ENCODE data around the gene TMEM156.
"Not testable (repeated sequence)": the region's sequence is repeated elsewhere in the genome, so short reads cannot be mapped to it uniquely, and the experiment has no call there.

Gene TMEM156

DNA sequence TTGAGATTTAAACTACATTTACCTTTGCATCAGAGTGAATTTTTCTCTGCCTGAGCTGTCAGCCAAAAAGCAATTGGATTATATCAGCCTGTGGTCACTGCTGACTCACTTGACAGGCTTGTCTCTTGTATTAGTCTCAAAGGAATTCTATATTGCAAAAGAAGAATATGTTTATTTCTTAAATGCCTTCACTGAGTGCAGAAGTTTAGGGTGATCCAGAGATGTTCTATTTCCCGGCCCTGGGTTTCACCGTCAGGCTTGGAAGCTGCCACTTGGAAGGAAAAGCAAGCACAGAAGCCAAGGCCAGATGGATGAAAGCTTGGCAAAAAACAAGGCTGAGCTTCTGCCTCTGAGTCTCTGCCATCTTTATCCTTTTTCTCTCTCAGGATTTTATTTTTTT lies 83.7 kb downstream of the TMEM156 start:
- Histone ChIP-seq H3K27ac (ENCODE audit: low read length) (no peak overlapping the region), H3K9ac (ENCODE audit: low read length) (no peak overlapping the region)

DNA sequence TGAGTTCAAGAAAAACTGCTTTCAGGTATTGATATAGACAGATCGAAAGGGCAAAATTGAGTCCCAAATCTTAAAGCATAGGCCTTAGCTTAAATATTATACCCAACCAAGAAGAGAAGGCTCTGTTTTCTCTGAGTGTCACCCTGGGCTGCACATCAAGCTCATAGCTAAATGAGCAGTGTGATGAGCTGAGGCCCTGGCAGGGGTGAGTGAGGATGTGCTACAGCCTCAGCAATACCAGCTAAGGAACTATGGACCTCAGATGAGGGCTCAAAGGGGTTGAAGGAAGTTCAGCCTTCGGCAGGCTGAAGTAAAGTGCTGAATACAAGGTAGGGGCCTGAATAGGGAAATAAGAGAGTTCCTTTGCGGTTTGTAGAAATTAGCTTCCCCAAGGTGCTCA lies 85.3 kb downstream of the TMEM156 start:
- Histone ChIP-seq H4K20me1 (ENCODE audit: insufficient read depth, low read length) (no peaks in the 10 kb centered on the region), H3K27me3 (ENCODE audit: low read depth, low read length) (no peaks in the 10 kb centered on the region), H3K9ac (ENCODE audit: low read length) (no peak overlapping the region), H3K9me3 (ENCODE audit: insufficient read depth, low read length) (no peaks in the 10 kb centered on the region), H2AFZ (ENCODE audit: low read depth, low read length) (no peak overlapping the region), H3K4me3 (ENCODE audit: low read length) (no peak overlapping the region), H3K4me1 (ENCODE audit: low read length) (peaks cover 5% of the 10 kb centered on the region), H3K36me3 (replicated peaks; ENCODE audit: low read depth, low read length) (no peaks in the 10 kb centered on the region), H3K27ac (ENCODE audit: low read length) (no peak overlapping the region), H3K79me2 (ENCODE audit: low read length) (no peaks in the 10 kb centered on the region), H3K4me2 (ENCODE audit: low read length) (no peak overlapping the region)
- TF ChIP-seq, protein P1, sequence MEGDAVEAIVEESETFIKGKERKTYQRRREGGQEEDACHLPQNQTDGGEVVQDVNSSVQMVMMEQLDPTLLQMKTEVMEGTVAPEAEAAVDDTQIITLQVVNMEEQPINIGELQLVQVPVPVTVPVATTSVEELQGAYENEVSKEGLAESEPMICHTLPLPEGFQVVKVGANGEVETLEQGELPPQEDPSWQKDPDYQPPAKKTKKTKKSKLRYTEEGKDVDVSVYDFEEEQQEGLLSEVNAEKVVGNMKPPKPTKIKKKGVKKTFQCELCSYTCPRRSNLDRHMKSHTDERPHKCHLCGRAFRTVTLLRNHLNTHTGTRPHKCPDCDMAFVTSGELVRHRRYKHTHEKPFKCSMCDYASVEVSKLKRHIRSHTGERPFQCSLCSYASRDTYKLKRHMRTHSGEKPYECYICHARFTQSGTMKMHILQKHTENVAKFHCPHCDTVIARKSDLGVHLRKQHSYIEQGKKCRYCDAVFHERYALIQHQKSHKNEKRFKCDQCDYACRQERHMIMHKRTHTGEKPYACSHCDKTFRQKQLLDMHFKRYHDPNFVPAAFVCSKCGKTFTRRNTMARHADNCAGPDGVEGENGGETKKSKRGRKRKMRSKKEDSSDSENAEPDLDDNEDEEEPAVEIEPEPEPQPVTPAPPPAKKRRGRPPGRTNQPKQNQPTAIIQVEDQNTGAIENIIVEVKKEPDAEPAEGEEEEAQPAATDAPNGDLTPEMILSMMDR (IDR thresholded peaks at IDR 0.05; ENCODE audit: low read depth, low read length) = no peak
- TF ChIP-seq EZH2phosphoT487 (IDR thresholded peaks at IDR 0.05; ENCODE audit: low read depth) = no peak

More for the DNA sequence above, 83.7 kb downstream of the TMEM156 start:
- H3K4me2 ChIP-seq (ENCODE audit: low read length) = no peak overlapping the region
- H3K9me3 ChIP-seq (ENCODE audit: insufficient read depth, low read length) = no peaks in the 10 kb centered on the region
- H3K4me1 ChIP-seq (ENCODE audit: low read length) = peaks cover 9% of the 10 kb centered on the region
- H2AFZ ChIP-seq (ENCODE audit: low read depth, low read length) = no peak overlapping the region
- no peak overlapping the region for H3K4me3 ChIP-seq (ENCODE audit: low read length)
- H3K36me3 ChIP-seq (replicated peaks; ENCODE audit: low read depth, low read length) = no peaks in the 10 kb centered on the region
- H4K20me1 ChIP-seq (ENCODE audit: insufficient read depth, low read length) = no peaks in the 10 kb centered on the region
- no peak for TF ChIP-seq EZH2phosphoT487 (IDR thresholded peaks at IDR 0.05; ENCODE audit: low read depth)
- TF ChIP-seq, protein P1 (IDR thresholded peaks at IDR 0.05; ENCODE audit: low read depth, low read length) = no peak
- no peaks in the 10 kb centered on the region for H3K27me3 ChIP-seq (ENCODE audit: low read depth, low read length)
- H3K79me2 ChIP-seq (ENCODE audit: low read length) = no peaks in the 10 kb centered on the region

DNA sequence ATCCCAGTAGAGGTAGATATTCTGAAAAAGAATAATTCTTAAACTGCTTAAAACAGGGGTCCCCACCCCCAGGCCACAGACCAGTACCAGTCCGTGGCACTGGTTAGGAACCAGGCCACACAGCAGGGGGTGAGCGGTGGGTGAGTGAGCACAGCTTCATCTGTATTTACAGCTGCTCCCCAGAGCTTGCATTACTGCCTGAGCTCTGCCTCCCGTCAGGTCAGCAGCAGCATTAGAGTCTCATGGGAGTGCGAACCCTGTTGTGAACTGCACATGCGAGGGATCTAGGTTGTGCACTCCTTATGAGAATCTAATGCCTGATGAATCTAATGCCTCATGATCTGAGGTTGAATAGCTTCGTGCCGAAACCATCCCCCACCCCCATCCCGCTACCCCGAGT lies 87.8 kb downstream of the TMEM156 start:
- Histone ChIP-seq H3K79me2 (ENCODE audit: low read length) (no peaks in the 10 kb centered on the region), H3K27ac (ENCODE audit: low read length) (no peak overlapping the region), H3K36me3 (replicated peaks; ENCODE audit: low read depth, low read length) (no peaks in the 10 kb centered on the region), H3K9me3 (ENCODE audit: insufficient read depth, low read length) (no peaks in the 10 kb centered on the region), H3K4me2 (ENCODE audit: low read length) (no peak overlapping the region), H4K20me1 (ENCODE audit: insufficient read depth, low read length) (no peaks in the 10 kb centered on the region), H3K4me1 (ENCODE audit: low read length) (peaks cover 18% of the 10 kb centered on the region), H3K4me3 (ENCODE audit: low read length) (no peak overlapping the region), H3K27me3 (ENCODE audit: low read depth, low read length) (no peaks in the 10 kb centered on the region), H2AFZ (ENCODE audit: low read depth, low read length) (no peak overlapping the region), H3K9ac (ENCODE audit: low read length) (no peak overlapping the region)
- no peak for TF ChIP-seq EZH2phosphoT487 (IDR thresholded peaks at IDR 0.05; ENCODE audit: low read depth)
- TF ChIP-seq, protein P1 (IDR thresholded peaks at IDR 0.05; ENCODE audit: low read depth, low read length) = no peak

DNA sequence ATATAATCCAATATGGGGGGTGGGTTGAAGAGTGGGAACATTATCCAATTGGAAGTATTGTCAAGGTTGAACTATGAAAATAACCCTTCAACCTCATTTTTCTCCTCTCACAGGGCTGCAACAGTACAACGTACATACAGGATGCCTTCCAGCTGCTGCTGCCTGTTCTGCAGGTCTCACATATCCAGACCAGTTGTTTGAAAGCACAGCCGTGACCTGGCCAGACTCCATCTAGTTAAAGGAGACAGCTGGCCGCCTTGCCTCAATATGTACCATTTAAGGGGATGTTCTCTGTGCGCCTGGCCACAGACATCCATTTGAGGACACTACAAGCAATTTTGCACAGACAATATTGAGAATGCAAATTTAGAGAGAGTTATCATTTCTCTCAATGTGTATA lies 88.9 kb downstream of the TMEM156 start:
- no peaks in the 10 kb centered on the region for H3K36me3 ChIP-seq (replicated peaks; ENCODE audit: low read depth, low read length)
- H3K9ac ChIP-seq (ENCODE audit: low read length) = no peak overlapping the region
- no peak for TF ChIP-seq EZH2phosphoT487 (IDR thresholded peaks at IDR 0.05; ENCODE audit: low read depth)
- TF ChIP-seq, protein P1 (IDR thresholded peaks at IDR 0.05; ENCODE audit: low read depth, low read length) = no peak

DNA sequence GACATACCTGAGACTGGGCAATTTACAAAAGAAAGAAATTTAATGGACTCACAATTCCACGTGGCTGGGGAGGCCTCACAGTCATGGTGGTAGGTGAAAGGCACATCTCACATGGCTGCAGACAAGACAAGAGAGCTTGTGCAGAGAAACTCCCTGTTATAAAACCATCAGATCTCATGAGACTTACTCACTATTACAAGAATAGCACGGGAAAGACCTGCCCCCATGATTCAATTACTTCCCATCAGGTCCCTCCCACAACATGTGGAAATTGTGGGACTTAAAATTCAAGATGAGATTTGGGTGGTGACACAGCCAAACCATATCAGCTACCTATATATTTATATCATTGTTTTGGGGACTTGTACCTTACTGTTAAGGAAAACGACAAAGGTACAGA lies 90.3 kb downstream of the TMEM156 start:
- H4K20me1 ChIP-seq (ENCODE audit: insufficient read depth, low read length); H2AFZ ChIP-seq (ENCODE audit: low read depth, low read length); H3K36me3 ChIP-seq (replicated peaks; ENCODE audit: low read depth, low read length); H3K4me3 ChIP-seq (ENCODE audit: low read length); H3K9ac ChIP-seq (ENCODE audit: low read length); H3K27me3 ChIP-seq (ENCODE audit: low read depth, low read length); H3K9me3 ChIP-seq (ENCODE audit: insufficient read depth, low read length); H3K27ac ChIP-seq (ENCODE audit: low read length); H3K4me2 ChIP-seq (ENCODE audit: low read length); H3K79me2 ChIP-seq (ENCODE audit: low read length): not testable (repeated sequence)
- peaks cover 27% of the 10 kb centered on the region for H3K4me1 ChIP-seq (ENCODE audit: low read length)

More for the DNA sequence above, 88.9 kb downstream of the TMEM156 start:
- H3K9me3 ChIP-seq (ENCODE audit: insufficient read depth, low read length) = no peaks in the 10 kb centered on the region
- H3K27ac ChIP-seq (ENCODE audit: low read length) = no peak overlapping the region
- H3K4me3 ChIP-seq (ENCODE audit: low read length) = no peak overlapping the region
- no peaks in the 10 kb centered on the region for H3K27me3 ChIP-seq (ENCODE audit: low read depth, low read length)
- H2AFZ ChIP-seq (ENCODE audit: low read depth, low read length) = no peak overlapping the region
- H4K20me1 ChIP-seq (ENCODE audit: insufficient read depth, low read length) = no peaks in the 10 kb centered on the region
- H3K4me1 ChIP-seq (ENCODE audit: low read length) = peaks cover 27% of the 10 kb centered on the region
- no peaks in the 10 kb centered on the region for H3K79me2 ChIP-seq (ENCODE audit: low read length)
- H3K4me2 ChIP-seq (ENCODE audit: low read length) = no peak overlapping the region
